Ramos (cell line): ENCODE results near the gene BMPR1B.
"Not testable (repeated sequence)": the region's sequence is repeated elsewhere in the genome, so short reads cannot be mapped to it uniquely, and the experiment has no call there.

Source experiments
- in situ Hi-C: fragments of 300-500 bp; cut with MboI; formaldehyde crosslinking; loops from one replicate; pipeline ENCODE4 v1.14.3; 2022; ENCODE audit warnings: low sequenced_read_pairs; ENCODE audit not compliant: unreplicated experiment

The BMPR1B gene

DNA sequence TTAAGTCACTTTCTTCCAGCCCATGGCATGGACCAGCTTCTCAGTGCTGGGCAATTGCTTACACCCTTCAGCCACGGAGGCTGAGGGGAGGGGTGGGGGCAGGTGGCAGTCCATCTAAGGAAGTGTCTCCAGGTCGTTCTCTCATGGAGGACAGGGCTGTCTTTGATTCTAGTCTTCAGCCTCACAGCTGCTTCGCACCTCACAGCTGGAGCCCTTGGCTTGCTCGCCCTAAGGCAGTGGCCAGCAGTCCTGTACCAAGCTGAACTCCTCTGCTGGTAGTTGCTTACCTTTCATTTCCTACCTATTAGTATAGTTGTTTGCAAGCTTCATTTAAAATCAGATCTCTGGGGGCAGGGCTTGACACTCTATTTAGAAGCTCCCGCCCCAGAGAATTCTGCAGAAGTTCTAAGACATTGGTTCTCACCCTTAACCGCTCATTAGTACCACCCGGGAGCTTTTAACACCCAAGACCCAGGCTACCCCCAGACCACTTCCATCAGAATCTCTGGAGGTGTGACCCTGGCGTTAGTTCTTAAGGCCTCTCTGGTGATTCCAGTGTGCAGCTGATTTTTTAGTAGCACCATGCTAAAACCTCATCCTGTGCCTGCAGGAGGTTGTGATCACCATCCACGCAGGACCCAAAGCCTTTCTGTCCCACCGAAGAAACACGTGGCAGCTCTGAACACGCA is 404.2 kb downstream of the BMPR1B start:
- in situ Hi-C loops, result no loop called here

DNA sequence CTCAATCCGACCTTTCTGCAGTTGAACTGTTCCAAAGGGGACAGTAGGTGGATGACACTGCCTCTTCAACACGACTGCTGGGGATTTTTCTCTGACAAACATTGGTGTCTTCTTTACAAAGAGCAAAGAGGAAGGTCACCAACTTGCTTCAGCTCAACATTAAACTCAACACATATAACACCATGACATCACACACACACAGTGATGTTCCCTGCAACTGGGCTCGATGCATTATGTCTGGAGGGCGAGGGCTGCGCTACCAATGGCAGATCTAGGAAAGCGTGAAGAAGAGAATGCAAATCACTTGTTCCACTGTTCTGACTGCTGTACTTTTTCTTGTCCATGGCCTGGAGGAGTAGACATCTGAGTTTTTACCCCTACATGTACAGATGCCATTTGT is 405.1 kb downstream of the BMPR1B start:
- in situ Hi-C loops, result no loop called here

DNA sequence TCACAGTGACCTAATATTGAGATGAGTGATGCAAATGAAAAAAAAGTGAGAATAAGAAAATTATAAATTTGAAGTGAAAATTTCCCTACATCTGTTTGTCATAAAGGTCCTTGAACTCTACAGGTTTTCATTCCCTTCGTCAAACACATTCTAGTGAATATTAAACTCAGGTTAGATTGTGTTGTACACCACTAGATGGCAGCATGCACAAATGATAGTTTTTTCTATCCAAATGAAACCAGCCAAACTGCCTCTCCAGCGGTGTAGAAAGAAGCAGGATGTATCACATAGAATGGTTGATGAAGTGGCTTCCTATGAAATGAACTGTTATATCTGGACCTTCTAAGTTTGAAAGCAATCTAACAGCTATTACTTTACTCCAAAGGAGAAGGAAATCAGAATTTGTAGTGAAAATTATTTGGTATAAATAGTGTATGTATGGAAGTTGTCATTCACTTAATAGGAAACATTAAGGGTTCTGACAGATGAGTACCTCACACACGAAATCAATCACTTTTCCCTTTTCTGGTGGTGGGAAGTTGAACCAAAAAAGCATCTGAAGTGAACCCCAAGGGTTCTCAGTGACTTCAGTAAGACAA is 408.3 kb downstream of the BMPR1B start:
- in situ Hi-C loops, result no loop called here

DNA sequence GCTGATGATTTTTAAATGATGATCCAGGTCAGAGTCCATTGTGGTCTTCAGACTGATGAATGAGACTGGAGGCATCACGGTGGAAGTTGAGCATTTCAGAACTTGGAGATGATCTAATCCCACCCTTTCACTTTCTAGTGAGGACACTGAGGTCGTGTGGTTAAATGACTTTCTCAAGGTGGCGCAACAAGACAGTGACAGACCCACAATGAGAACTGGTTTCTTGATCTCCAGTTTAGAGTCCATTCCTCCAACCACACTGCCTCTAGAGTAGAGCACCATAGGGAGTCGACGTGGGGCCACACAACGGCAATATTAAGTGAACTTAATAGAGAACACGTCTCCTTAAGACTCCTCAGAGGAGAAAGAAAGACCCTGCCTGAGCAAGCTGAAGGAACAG is 410.1 kb downstream of the BMPR1B start:
- in situ Hi-C loops, result no loop called here

DNA sequence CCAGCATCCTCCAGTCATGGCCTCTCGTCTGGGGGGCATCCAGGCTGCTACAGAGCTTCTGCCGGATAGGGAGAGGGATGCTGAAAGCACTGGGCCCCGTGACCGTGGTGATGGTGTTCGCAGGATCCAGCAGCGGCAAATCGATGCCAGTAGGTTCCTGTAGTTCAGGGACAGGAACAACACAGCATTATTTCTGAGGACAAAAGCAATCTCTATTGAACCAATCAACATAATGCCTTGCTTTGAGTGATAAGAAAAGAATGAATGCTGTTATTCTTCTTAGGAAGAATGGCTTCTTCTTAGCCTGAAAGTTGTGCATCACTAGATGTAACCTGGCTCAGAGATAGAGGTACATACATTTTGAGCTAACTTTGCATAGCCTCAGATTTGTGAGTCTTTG is 412.4 kb downstream of the BMPR1B start:
- in situ Hi-C loops, result no loop called here

DNA sequence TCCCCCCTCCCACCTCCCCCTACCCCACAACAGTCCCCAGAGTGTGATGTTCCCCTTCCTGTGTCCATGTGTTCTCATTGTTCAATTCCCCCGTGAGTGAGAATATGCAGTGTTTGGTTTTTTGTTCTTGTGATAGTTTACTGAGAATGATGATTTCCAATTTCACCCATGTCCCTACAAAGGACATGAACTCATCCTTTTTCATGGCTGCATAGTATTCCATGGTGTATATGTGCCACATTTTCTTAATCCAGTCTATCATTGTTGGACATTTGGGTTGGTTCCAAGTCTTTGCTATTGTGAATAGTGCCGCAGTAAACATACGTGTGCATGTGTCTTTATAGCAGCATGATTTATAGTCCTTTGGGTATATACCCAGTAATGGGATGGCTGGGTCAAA is 413.6 kb downstream of the BMPR1B start:
- in situ Hi-C loops, result not testable (repeated sequence)

DNA sequence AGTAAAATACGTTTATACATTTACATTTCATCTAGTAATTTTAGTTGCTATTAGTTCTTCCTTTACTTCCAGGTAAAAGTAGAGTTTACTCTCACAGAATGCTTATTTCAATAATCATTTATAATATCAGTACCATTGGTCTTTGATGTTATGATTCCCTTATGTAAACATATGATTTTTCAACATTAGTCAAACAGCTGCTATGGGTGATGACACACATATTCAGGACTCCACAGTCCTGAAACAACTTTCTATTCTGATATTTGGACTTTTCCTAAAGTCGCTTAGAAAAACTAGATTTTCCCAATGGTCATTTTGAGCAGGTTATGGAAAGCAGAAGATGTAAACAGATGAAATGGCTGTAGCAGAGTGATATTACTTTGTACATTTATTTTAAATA is 421.2 kb downstream of the BMPR1B start:
- in situ Hi-C loops, result no loop called here

DNA sequence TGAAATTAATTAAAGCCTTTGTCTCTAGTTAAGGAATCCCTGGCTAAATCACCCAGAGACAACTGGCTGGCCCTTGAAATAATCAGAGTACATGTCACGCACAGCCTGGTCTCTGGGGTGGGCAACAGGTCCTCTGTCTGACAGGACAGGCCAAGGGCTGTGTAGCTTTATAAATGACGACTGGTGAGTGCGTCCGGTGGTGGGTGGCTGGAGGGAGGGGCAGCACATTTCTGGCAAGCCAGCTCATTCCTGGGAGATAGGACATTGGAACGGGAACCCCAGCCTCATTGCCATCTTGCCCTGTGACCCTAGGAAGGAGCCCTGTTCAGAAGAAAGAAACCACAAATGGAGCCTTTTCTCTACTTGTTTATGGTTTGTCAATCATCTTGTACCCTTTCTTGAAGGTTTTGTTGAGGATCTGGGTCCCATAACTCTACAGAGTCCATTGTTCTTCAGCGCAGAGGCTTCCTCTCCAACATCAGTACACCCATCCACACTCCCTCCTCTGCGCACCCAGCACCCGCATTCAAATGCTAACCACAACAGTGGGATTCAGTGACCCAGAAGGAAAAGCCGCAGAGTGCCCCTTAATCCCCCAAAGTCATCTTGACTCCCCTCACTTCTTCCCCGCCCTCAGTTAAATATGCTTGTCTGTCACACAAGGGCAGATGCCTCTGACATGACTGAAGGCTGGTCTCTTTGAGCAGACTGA is 422.9 kb downstream of the BMPR1B start:
- in situ Hi-C loops, result no loop called here

DNA sequence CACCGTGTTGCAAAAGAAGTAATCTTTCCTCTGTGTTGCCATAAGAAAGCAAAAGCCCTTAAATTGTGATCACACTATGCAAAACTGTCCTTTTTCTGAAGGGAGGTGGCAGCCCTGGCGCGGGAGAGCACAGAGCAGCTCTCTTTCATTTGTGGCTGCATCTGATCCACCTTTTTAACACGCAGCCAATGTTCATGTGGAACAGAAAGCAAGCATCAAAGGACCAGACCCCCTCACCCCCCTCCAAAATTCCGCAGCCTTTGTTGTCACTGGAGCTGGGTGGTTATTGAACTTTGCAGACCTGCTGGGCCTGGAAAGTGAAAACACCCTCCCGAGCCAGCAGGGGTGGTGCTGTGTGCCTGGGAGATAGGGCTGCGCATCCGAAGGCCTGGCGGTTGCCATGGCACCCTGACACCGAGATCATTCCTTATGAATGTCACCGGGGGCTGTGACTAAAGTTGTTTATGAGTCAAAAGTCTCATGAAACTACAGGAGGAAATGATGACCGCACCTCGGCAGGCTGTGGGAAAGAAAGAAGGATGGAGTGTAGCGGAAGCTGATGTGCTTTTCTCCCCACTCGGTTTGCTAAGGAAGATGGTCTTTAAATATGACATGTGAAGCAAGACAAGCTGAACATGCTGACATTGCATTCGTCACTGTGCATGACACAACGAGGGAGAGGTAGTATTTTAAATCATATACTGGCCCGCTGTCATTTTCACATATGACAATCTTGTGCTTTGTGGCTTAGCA is 423.7 kb downstream of the BMPR1B start:
- in situ Hi-C loops, result no loop called here

DNA sequence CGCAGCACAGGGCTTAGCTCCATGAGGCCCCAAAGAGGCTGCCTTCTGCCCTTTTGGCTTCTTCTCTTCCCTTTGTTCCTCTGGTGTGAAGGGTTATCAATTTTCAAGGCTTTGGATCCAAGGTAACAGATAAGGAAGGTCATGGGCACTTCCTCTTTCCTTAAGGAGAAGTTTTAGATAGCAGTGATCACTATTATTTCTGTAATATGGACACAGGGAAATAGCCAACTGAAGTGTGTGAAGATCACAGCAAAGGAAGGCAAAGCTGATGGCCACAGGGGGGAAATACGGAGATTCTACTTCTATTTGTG is 424.2 kb downstream of the BMPR1B start:
- in situ Hi-C loops, result no loop called here

DNA sequence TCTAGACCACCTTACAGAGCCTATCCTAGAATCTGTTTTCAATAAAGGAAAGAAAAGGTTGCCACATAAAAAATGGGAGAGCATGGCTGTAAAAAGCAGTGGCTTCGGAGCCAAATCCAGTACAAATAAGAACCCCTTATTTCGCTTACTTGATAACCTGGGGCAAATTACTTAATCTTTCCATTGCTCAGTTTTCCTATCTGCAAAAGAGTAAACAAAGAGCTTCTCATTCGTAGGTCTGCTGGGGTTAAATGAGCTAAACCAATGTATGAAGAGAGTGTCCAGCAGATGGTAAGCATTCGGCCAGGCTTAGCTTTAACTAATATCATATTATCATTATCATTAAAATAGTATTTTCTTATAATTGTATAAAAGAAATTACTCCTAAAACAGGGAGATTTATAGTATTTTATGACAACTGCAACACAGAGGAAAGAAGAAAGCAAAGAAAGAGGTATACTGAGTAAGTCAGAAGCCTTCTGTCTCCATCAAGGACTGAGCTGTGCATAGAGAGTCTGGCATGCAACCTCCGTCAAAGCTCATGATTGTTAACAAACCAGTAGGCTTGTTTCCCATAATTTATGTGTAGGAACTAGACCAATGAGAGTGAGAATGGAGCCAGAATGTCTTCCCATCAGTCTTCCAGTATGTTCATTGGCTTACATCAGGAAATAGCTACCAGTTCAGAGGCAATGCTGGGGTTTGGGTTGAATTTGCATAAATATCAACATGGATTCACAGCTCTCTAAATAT is 426.1 kb downstream of the BMPR1B start:
- in situ Hi-C loops, result no loop called here

DNA sequence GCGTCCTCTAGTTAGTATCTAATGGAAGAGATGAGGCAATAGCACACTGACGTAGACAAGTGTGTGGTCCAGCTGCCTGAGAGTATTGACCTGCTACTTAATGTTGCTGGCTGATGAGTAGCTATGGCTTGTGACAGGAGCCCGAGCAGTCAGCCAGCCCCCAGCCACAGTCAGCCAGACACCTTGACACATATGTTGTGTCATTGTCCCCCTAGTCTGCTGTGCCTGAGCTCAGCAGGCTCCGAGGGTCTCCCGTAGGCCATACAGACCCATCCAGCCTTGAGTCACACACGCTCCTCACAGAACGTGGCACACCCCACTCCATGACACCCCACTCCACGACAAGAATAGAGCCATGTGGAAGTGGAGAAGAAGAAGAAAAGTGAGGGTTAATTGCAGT is 428.9 kb downstream of the BMPR1B start:
- in situ Hi-C loops, result no loop called here

DNA sequence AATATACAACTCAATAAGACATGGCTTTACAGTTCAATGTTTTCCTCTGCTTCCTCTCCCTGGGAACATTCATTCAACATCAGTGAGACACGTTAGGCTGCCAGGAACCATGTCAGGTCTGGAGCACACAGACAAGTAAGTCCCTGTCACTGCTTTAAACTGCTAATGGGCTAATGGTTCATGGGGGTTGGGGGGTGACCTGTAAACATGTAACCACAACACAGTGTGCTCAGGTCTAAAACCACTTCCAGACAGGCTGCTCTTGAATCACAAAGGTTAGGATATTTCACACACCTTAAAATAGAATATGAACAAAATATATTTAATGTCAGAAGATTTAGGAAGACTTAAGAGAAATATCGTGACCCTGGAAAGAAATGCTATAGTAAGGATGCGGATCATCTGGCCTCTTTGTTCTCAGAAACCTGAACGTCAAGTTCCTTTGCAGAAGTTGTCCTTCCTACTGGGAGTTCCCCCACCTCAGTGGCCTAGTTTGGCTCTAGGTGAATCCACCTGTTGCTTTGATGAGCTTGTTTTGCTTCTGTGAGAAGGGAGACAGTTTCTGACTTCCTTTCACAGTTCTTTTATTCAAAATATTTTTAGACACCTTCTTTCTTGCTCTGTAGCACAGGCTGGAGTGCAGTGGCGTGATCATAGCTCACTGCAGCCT is 431.1 kb downstream of the BMPR1B start:
- in situ Hi-C loops, result no loop called here

DNA sequence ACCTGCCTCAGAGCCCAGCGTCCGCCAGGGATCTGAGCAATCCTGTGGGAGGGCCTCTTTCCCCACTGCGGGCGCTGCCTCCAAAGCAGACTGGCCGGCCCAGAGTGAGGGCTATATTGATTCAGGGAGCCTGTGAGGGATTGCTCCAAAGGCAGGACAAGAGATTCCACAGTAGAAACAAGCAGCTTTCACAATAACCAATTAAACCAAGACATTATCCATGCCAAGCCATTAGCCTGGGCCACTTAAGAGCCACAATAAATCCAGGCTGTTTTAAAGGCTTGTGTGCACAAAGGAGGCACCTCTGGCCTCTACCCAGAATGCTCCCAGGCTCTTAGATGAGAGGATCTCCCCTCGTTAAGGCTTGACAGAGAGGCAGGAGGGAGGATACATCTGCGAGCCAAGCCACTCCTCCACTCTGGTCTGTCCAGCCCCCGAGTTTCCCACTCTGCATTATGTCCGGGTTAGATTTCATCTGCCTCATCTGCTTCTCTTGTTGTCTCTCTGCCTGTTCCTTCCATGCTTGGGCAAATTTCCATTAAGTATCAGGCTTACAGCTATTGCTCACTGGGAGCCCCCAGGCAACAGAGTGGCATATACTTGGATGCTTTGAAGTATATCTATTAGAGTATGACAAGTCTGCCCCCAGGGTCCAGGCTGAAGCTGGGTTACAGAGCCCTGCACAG is 433.1 kb downstream of the BMPR1B start:
- in situ Hi-C loops, result no loop called here

DNA sequence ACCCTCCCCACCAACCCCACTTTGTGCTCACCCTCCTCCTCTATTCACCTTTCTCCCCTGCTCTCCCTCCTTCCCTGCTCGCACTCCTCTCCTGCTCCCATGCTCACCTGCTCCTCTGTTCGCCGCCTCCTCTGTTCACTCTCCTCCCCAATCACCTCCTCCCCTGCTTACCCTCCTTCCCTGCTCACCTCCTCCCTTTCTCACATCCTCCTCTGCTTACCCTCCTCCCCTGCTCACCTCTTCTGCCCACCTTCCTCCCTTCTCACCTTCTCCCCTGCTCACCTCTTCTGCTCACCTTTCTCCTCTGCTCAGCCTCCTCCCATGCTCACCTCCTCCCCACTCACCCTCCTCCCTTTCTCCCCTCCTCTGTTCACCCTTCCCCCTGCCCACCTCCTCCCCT is 433.8 kb downstream of the BMPR1B start:
- in situ Hi-C loops, result no loop called here

DNA sequence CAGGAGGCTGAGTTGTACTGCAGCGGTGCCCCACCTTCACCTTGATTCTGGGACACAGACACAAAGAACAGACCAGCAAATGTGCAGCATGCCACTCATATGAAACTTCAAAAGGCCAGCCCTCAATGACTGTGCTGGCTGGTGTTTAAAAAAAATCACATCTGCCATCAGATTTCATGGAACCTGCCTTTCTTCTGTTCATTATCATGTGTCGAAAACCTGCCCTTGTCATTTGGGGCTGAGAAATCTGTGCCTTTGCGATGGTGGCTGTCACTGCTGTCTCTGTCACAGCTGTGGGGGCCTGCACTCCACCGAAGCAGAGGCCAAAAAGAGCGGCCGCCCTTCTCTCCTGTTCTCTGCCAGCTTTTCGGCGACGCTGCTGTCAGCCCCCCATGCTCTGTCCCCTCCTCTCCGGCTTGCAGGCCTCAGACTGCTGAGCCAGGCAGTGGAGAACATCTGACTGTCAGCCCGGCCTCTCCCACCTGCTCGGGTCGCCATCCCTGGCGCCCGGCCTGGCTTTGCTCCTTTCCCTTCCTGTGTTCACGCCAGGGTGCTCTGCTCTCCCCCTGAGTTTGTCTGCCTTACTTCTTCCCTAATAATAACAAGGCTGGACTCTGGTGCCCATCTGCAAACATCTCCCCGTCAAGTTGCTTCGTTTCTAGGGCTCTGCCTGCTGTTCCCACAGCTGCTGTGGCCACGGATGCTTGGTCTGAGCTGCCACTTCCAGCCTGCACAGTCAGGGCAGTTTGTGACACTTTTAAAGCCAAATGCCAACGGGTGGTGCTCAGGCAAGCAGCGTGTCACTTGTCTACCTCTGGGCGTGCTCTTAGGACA is 435.9 kb downstream of the BMPR1B start:
- in situ Hi-C loops, result no loop called here

DNA sequence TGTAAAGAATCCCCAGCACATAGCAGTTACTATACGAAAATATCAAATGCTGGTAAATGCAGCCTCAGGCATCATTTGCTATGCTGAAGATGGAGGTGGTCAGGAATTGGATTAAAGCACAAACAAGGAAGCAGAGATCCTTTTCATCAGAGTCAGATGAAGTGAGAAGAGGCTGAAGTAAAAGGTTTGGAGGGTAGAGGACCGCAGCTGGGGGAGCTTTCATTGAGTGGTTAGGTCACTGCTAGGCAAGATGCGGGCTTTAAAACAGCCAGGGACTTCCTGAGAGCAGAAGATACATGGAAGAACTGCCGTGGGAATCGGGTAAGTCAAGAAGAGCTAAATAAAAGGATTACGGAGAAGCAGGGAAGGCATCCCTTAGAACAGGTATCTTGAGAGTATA is 439.6 kb downstream of the BMPR1B start:
- in situ Hi-C loops, result no loop called here

DNA sequence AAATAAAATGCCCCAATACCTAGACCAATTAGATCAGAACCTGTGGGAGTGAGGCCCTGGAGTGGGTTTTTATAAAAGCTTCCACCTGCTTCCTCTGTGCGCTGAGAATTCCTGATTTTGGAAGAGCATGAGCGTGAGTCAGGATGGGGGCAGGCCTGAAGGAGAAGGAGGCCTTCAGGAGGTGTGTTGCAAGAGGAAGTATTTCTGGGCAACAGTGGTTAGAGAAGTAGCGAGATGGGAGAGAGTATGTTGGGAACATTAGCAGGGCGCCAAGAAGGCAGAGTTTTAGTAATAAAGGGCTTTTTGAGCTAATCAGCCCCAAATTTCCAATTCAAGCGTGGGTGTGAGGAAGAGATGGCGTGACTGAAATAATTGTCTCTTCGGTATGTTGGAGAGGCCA is 441.2 kb downstream of the BMPR1B start:
- in situ Hi-C loops, result no loop called here
